Activated CD4-positive, alpha-beta T cell treated with anti-CD3 and anti-CD28 coated beads, Interleukin-2, amount 10 ng/mL, durations not matched to agents 7 days and 5 days (primary cell): ENCODE results near the gene PRKACA. TPM values are rescaled to one million over a fixed set of nuclear protein-coding genes. Genes with fewer than 3 reads are reported as not detected.
"Not testable (repeated sequence)": the region's sequence is repeated elsewhere in the genome, so short reads cannot be mapped to it uniquely, and the experiment has no call there.

Source experiments
- CTCF ChIA-PET: fragments of 350-600 bp; sonication (Branson Sonifier 250); formaldehyde crosslinking; loops from one replicate; lab custom pipeline; 2021; ENCODE audit warnings: antibody characterized with exemption; lab: Charles Lee
- POLR2A ChIA-PET: fragments of 350-600 bp; sonication (Branson Sonifier 250); formaldehyde crosslinking; loops from one replicate; lab custom pipeline; 2021; ENCODE audit warnings: antibody characterized with exemption; lab: Charles Lee
- DNase-seq: peaks from one replicate; pipeline ENCODE4 v3.0.0-alpha.2; 2020
- H3K27ac Mint-ChIP-seq: one replicate; pipeline ENCODE4 v1.8.0; 2021; ENCODE audit warnings: mild to moderate bottlenecking, moderate library complexity, mixed read lengths
- H3K27me3 Mint-ChIP-seq: one replicate; pipeline ENCODE4 v1.8.0; 2021; ENCODE audit warnings: mixed read lengths
- H3K36me3 Mint-ChIP-seq: one replicate; pipeline ENCODE4 v1.8.0; 2021; ENCODE audit warnings: low read depth, mixed read lengths
- H3K4me1 Mint-ChIP-seq: one replicate; pipeline ENCODE4 v1.8.0; 2021; ENCODE audit warnings: mixed read lengths
- H3K4me3 Mint-ChIP-seq: one replicate; pipeline ENCODE4 v1.8.0; 2021; ENCODE audit warnings: mild to moderate bottlenecking, moderate library complexity, mixed read lengths
- H3K9me3 Mint-ChIP-seq: one replicate; pipeline ENCODE4 v1.8.0; 2021; ENCODE audit warnings: mixed read lengths
- total RNA-seq, 2 experiments: library from RNA; stranded (reverse); gene quantifications; one replicate each; pipeline ENCODE4 v1.2.3, GENCODE V29; 2021

Gene PRKACA
- total RNA-seq, 2 experiments from 2014 or later, result 50.6 to 56.8 TPM

DNA sequence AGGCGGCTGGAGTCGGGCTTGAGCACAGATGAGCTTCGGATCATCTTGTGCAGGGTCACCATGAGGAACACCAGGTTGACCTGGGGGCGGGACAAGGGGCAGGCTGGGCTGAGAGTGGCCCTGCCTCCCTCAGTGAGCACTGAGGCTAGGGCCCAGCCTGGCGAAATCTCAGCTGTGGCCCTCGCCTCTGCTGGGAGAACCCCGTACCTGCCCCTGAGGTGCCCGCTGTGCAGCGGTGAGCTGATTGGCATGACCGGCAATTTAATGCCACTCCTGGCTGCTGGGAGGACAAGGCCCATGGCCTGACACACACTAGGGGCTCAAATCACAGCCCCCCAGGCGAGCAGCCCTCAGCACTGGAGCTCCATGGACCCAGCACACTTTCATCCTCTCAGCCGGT is 38.6 kb upstream of the PRKACA start:
- DNase-seq, result no peak
- no peaks in the 10 kb centered on the region for H3K9me3 Mint-ChIP-seq
- no peak overlapping the region for H3K4me3 Mint-ChIP-seq
- no peak overlapping the region for H3K27ac Mint-ChIP-seq
- CTCF ChIA-PET, result interaction anchor here (0.9 kb wide), 1 partner anchor 19 kb away, joined by 3 read pairs; no protein-coding TSS in a partner anchor
- H3K4me1 Mint-ChIP-seq, result peaks cover 2% of the 10 kb centered on the region
- H3K36me3 Mint-ChIP-seq, result peaks cover 5% of the 10 kb centered on the region
- POLR2A ChIA-PET, result no interaction called here
- H3K27me3 Mint-ChIP-seq, result no peaks in the 10 kb centered on the region

GRCh38 chr19:14155371-14155770 is 37.8 kb upstream of the PRKACA start:
- H3K4me3 Mint-ChIP-seq, result no peak overlapping the region
- CTCF ChIA-PET, result no interaction called here
- H3K36me3 Mint-ChIP-seq, result peaks cover 5% of the 10 kb centered on the region
- POLR2A ChIA-PET, result no interaction called here
- H3K4me1 Mint-ChIP-seq, result peaks cover 4% of the 10 kb centered on the region
- DNase-seq, result no peak
- no peaks in the 10 kb centered on the region for H3K9me3 Mint-ChIP-seq
- H3K27ac Mint-ChIP-seq, result no peak overlapping the region
- no peaks in the 10 kb centered on the region for H3K27me3 Mint-ChIP-seq

- H3K27ac Mint-ChIP-seq, result peak overlapping the region; percentile 26
- H3K9me3 Mint-ChIP-seq, result no peaks in the 10 kb centered on the region
- no peak for DNase-seq
- POLR2A ChIA-PET, result no interaction called here
- H3K4me3 Mint-ChIP-seq, result no peak overlapping the region
- peaks cover 5% of the 10 kb centered on the region for H3K36me3 Mint-ChIP-seq
- H3K27me3 Mint-ChIP-seq, result no peaks in the 10 kb centered on the region
- H3K4me1 Mint-ChIP-seq, result peaks cover 28% of the 10 kb centered on the region
- CTCF ChIA-PET, result no interaction called here
Measured at GRCh38 chr19:14152713-14153112, 35.2 kb upstream of the PRKACA start.

- peaks cover 4% of the 10 kb centered on the region for H3K36me3 Mint-ChIP-seq
- DNase-seq, result no peak
- H3K27ac Mint-ChIP-seq, result peak overlapping the region; percentile 98
- H3K4me1 Mint-ChIP-seq, result peaks cover 40% of the 10 kb centered on the region
- no peaks in the 10 kb centered on the region for H3K9me3 Mint-ChIP-seq
- H3K4me3 Mint-ChIP-seq, result no peak overlapping the region
- POLR2A ChIA-PET, result no interaction called here
- no peaks in the 10 kb centered on the region for H3K27me3 Mint-ChIP-seq
- CTCF ChIA-PET, result interaction anchor here (1.9 kb wide), 1 partner anchor 14 kb away, joined by 9 read pairs; the partner anchor contains the start of gene ASF1B
Measured at GRCh38 chr19:14150770-14151661, 33.5 kb upstream of the PRKACA start.

DNA sequence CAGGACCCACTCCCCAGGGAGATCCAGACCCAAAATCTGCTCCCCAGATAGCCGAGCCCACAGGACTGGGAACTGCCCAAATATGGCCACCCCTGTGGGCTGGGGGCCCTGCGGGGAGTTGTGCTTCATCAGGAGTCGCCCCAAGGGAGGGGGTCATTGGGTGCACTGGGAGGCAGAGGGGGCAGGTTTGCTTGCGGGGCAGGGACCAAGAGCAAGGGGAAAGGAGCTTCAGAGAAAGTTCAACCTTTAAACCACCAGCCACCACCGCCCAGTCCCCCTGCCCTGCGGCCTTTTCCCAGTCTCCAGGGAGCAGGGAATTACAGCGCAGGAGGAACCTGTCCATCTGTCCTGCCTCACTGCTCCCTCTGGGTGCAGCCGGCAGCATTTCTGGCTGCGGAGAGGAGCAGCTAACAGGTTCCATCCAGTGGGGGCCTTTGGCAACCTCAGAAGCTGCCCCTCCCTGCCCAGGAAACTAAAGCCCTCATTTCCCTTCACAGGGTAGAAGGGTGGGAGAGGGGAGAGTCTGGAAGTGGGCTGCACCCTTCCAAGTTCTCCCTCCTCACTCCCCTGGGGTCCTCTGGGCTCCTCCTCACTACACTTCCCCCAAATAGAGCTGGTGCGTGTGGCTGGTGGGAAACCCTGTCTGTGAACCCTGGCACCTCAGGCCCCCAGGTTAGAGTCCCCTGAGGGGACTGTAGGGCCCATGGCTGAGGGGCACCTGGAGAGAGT is 32.6 kb upstream of the PRKACA start:
- H3K27ac Mint-ChIP-seq, result peak overlapping the region; percentile 98
- peaks cover 48% of the 10 kb centered on the region for H3K4me1 Mint-ChIP-seq
- ChIA-PET CTCF (interaction anchor here (1.9 kb wide), 1 partner anchor 13 kb away, joined by 9 read pairs; the partner anchor contains the start of gene ASF1B), POLR2A (no interaction called here)
- H3K9me3 Mint-ChIP-seq, result no peaks in the 10 kb centered on the region
- peak; percentile 18 for DNase-seq
- H3K4me3 Mint-ChIP-seq, result peak overlapping the region; percentile 77
- H3K36me3 Mint-ChIP-seq, result peaks cover 4% of the 10 kb centered on the region
- H3K27me3 Mint-ChIP-seq, result no peaks in the 10 kb centered on the region

- no peaks in the 10 kb centered on the region for H3K9me3 Mint-ChIP-seq
- peaks cover 49% of the 10 kb centered on the region for H3K4me1 Mint-ChIP-seq
- peak overlapping the region; percentile 77 for H3K4me3 Mint-ChIP-seq
- peak; percentile 72 for DNase-seq
- POLR2A ChIA-PET, result no interaction called here
- CTCF ChIA-PET, result interaction anchor here (0.6 to 1.9 kb wide), 2 partner anchors 13 to 193 kb away, joined by 5 to 9 read pairs; partner anchors contain the start of gene ASF1B
- peaks cover 4% of the 10 kb centered on the region for H3K36me3 Mint-ChIP-seq
- H3K27me3 Mint-ChIP-seq, result no peaks in the 10 kb centered on the region
- H3K27ac Mint-ChIP-seq, result peak overlapping the region; percentile 98
Measured at GRCh38 chr19:14149509-14149994, 32.0 kb upstream of the PRKACA start.

DNA sequence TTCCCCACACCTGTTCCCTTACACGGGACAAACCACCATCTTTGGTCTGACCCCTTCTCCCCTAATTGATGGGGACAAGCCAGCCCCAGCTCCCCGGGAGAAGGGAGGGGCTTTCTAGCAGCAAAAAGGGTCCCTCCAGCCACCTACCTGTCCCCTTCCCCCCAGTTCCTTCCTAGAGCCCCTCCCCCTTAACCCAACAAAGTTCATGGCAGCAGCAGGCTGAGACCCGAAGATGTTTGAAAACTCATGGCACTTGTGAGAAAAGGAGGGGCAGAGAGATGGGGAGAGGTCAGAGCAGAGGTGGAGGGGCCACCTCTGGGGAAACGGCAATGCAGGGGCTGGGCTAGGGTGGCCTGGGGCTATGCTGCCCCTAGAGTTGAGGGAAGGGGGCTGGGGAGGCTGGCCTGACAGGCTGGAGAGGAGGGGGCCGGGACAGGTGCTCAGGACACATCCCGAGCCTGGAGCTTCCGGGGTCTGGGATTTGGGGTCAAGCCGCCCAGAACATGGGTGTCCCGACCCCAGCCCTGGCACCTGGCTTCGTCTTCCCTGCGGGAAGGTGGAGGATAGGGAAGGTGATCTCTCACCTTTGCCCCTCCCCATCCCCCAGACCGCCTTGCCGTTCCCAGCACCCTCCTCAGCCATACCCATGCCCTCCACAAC is 31.3 kb upstream of the PRKACA start:
- Mint-ChIP-seq H3K4me3 (peak overlapping the region; percentile 77), H3K9me3 (no peaks in the 10 kb centered on the region), H3K36me3 (peaks cover 4% of the 10 kb centered on the region), H3K27me3 (no peaks in the 10 kb centered on the region), H3K4me1 (peaks cover 49% of the 10 kb centered on the region), H3K27ac (peak overlapping the region; percentile 98)
- POLR2A ChIA-PET, result no interaction called here
- no peak for DNase-seq
- CTCF ChIA-PET, result interaction anchor here (0.6 to 2.1 kb wide), 9 partner anchors 9 to 339 kb away, joined by 3 to 27 read pairs (median 5); partner anchors contain the start of gene ASF1B

GRCh38 chr19:14147797-14148605 is 30.4 kb upstream of the PRKACA start:
- POLR2A ChIA-PET, result interaction anchor here (0.7 kb wide), 1 partner anchor 203 kb away, joined by 3 read pairs; no protein-coding TSS in a partner anchor
- peaks cover 48% of the 10 kb centered on the region for H3K4me1 Mint-ChIP-seq

DNA sequence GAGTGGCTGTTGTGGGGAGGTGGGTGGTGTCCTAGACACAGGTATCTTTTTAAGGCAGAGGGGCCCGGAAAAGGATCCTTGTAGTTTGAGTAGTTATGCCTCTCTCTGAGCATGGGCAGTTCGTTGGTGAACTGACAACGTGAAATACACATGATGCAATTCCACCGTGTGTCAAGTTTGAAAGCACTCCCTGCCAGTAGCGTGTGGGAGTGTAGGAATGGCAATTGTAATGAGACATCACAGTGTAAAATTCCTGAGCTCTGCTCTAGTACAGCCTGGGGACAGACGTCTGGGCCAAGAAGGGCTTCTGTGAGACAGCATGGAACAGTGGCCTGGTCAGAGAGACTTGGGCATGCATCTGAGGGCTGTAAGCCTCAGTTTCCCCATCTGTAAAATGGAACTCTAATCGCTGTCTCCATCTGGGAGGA is 29.2 kb upstream of the PRKACA start:
- no peaks in the 10 kb centered on the region for H3K9me3 Mint-ChIP-seq
- ChIA-PET CTCF (interaction anchor here (0.7 to 2.1 kb wide), 3 partner anchors 10 to 37 kb away, joined by 3 to 27 read pairs (median 3); partner anchors contain the start of gene ASF1B), POLR2A (no interaction called here)
- H3K36me3 Mint-ChIP-seq, result peaks cover 4% of the 10 kb centered on the region
- H3K27me3 Mint-ChIP-seq, result no peaks in the 10 kb centered on the region
- H3K4me1 Mint-ChIP-seq, result peaks cover 52% of the 10 kb centered on the region
- no peak overlapping the region for H3K27ac Mint-ChIP-seq
- DNase-seq, result no peak
- H3K4me3 Mint-ChIP-seq, result no peak overlapping the region

More at GRCh38 chr19:14147797-14148605, 30.4 kb upstream of the PRKACA start:
- CTCF ChIA-PET, result interaction anchor here (0.7 to 2.1 kb wide), 9 partner anchors 9 to 354 kb away, joined by 3 to 27 read pairs (median 3); partner anchors contain the start of gene ASF1B
- Mint-ChIP-seq H3K9me3 (no peaks in the 10 kb centered on the region), H3K36me3 (peaks cover 4% of the 10 kb centered on the region), H3K27ac (peak overlapping the region; percentile 98), H3K4me3 (peak overlapping the region; percentile 77), H3K27me3 (no peaks in the 10 kb centered on the region)
- peak; percentile 51 for DNase-seq

DNA sequence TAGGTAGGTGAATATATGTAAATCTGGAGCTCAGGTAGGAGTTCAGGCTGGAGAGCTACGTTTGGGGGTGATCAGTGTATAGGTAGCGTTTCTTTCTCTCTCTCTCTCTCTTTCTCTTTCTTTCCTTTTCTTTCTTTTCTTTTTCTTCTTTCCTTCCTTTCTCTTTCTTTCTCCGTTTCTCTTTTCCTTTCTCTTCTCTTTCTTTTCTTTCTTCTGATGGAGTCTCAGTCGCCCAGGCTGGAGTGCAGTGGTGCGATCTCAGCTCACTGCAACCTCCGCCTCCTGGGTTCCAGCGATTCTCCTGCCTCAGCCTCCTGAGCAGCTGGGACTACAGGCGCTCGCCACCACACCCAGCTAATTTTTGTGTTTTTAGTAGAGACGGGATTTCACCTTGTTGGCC is 28.6 kb upstream of the PRKACA start:
- CTCF ChIA-PET, result interaction anchor here (0.7 to 2.2 kb wide), 5 partner anchors 10 to 202 kb away, joined by 3 to 14 read pairs (median 4); partner anchors contain the start of gene ASF1B
- peaks cover 55% of the 10 kb centered on the region for H3K4me1 Mint-ChIP-seq
- H3K9me3 Mint-ChIP-seq, H3K36me3 Mint-ChIP-seq, H3K27me3 Mint-ChIP-seq, H3K4me3 Mint-ChIP-seq, DNase-seq, H3K27ac Mint-ChIP-seq, POLR2A ChIA-PET: not testable (repeated sequence)

DNA sequence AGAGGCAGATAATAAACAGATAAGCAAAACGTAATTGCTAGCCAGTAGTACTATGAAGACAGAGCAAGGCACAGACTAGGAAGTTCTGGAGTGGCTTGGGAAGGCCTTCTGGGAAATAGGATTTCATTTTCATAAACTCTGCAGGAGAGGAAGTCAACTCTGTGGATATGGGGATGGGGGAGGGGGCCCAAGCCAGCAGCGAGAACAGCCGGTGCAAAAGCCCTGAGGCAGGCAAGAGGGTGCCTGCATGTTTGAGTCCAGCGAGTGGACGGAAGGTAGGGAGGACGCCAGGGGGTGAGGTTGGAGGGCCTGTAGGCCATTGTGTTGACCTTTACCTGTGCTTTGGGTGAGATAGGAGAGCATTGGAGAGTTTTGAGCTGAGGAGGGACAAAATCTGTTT is 27.8 kb upstream of the PRKACA start:
- no peak for DNase-seq
- ChIA-PET CTCF (interaction anchor here (0.7 to 2.2 kb wide), 4 partner anchors 9 to 340 kb away, joined by 3 to 14 read pairs (median 6); partner anchors contain the start of gene ASF1B), POLR2A (no interaction called here)
- no peaks in the 10 kb centered on the region for H3K27me3 Mint-ChIP-seq
- peaks cover 56% of the 10 kb centered on the region for H3K4me1 Mint-ChIP-seq
- H3K27ac Mint-ChIP-seq, result peak overlapping the region; percentile 7
- no peak overlapping the region for H3K4me3 Mint-ChIP-seq
- no peaks in the 10 kb centered on the region for H3K9me3 Mint-ChIP-seq
- peaks cover 4% of the 10 kb centered on the region for H3K36me3 Mint-ChIP-seq
